ENCODE measurements around the gene TBC1D20. TPM values are rescaled to one million over a fixed set of nuclear protein-coding genes. Genes with fewer than 3 reads are reported as not detected.
A peak's percentile ranks its signal among the peaks of the same experiment; 100 is the strongest.

The TBC1D20 gene
- total RNA-seq, 1 donor from 2014 or later, result 18.8 TPM

DNA sequence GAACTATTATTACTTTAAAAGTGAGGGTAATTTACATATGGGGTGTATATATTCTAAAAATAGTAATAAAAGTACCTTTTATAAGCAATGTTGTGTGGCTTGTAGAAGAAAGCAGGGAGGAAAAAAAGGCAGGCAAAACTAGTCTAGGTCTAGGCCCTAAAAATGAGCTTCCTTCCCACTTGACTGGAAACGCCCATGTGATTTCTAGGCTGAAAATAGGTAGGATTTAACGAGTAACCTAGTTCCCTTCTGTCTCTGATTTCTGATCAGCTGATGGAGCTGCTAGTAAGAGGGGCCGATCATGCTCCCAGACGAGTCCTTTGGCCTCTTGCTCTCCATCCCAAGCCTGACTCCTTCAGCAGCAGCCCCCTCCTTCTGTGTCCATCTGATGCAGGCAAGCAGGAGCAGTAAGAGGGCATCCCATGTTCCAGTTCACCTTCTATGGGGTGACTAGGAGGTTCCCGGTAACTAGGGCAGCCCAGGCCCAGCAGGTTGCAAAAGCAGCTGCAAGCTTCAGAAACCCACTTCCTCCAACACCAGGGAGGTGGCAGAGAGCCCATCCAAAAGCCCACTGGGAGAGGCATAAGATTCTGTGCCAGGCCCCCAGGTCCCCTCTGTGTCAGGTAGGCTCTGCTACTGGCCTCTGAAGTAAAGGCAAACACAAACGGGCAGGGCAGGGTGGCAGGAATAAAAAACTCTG lies 24.4 kb downstream of the TBC1D20 start:
- ATAC-seq, result no peak

DNA sequence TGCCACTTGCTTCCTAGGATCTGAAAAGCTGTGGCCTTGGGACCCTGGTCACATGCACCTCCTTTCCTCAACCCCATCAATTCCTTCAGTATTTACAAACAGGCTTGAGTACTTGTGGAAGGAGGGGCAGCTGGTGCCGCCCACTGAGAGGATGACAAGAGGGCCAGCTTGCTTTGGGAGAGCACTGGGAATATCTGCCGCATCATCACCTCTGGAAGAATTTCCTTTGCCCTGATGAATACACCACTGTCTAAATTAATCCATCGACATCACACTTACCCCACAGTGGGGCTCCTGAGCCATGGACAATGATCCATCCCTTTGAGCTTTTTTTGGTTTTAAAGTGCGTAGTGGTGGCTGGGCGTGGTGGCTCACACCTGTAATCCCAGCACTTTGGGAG lies 25.9 kb downstream of the TBC1D20 start:
- no peak for ATAC-seq

DNA sequence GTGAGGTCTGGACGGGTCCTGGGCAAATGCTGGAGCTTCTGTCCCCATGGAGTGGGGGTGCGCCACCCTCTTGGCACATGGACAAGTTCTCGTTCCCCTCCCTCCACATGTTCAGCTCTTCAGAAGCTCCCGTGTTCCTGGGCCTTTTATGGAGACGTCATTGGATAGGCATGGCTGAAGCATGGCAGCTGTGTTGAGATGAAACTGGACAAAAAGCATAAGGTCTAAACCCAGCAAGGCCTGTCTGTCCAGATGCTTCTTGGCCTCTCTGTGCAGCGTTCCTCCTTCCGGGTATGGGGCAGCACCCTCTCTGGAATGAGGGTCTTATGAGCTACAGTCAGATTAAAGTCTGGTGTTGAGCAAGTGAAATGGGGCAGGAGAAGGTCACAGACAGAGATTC lies 26.8 kb downstream of the TBC1D20 start:
- ATAC-seq, result no peak

DNA sequence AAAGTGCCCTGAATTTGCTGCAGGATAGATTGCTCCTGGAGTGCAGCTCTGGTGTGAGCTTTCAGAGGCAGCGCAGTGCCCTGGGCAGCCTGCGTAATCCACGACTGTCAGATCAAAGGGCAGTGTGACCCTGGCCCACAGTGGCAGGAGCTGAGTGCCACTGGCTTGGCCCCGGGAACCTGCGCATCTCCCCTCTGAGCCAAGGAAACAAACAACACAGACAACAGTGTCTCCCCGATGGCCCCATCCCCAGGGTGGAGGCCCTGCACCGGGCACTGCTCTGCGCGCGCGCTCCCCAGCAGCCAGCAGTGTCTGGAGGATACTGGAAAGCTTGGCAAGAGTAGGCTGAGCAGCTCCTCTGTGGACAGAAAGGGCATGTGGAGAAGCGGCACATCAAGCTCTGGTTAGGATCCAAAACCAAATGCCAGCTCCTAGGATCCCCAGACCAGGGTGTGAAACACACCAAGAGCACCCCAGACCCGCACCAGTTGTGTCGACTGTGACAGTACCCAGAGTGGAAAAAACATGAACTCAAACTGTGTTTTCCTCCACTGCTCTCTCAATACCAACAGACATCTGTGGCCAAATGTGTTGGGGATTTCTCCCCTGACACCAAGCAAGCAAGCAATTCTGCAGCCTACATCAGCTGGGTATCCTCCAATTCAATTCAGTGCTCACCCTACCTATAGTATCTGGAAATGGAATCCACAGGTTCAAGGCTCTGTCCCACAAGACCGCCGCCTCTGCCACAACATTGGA lies 27.5 kb downstream of the TBC1D20 start:
- ATAC-seq, result no peak

DNA sequence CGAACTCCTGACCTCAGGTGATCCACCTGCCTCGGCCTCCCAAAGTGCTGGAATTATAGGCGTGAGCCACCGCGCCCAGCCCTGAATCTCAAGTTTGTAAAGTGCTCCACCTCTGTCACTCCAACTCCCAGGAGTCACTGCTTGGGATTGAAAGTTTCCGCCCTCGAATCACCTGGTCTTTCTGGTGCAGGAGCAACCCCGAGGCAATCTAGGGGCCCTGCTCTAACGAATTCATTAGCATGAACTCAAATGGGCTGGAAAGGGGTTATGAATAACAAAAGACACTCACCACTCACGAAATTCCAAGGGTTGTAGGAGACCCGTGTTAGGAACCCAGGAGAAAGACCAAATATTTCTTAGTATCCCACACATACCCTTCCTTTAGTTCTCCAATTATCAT lies 28.1 kb downstream of the TBC1D20 start:
- no peak for ATAC-seq

DNA sequence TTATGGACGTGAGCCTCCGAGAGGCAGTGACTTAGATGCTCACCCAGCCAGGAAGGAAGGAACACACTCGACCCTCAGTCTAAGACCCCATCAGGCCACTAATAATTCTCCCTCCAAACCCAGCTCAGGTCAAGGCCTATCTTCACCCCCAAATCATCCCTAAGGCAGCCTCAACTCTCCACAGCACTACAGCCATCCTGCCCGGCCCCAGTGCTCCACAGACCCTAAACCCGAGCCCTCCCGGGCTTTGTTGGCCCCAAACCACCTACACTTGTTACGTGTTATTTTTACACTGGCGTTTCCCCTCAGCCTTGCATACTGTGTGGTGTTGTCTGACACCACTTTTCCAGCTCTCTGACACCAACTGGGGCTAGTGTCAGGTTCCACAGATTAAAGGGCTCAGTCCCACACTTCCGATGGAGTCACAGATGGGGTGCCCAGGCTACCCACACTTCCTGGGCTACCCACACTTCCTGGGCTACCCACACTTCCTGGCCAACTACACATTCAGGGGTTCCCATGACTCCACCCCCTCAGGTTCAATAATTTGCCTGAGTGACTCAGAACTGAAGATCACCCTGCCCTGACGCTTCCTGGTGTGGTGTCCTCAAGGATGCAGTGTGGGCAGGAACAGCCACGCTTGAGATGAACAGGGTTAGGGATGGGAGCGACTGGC lies 28.9 kb downstream of the TBC1D20 start:
- ATAC-seq, result peak; percentile 75

DNA sequence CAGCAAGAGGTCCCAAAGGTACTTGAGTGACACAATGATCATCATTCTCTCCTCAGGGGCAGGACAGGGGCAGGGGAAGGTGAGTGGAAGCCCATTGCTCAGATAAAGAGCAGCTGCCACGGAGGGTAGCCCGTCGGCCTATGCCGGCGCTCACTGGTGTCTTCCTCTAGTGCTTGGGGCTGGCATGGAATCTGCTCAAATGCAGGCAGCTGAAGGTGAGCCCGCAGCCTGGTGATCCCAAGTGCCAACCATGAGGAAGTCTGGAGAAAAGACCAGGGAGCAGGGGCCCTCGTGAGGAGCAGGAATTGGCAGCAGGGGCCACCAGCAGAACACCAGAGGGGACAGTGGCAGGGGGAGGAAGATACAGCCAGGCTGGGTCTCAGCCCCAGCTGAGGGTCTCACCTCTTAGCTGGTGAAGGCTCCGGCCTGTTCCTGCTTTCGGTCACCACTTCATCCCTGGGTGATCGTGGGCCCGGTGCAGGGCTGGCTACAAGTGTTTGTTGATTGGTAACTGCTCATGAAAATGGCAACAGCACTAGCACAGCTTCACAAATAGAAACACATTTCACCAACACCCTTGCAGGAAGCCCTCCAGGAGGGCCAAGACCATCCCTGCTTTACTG lies 29.5 kb downstream of the TBC1D20 start:
- ATAC-seq, result no peak

DNA sequence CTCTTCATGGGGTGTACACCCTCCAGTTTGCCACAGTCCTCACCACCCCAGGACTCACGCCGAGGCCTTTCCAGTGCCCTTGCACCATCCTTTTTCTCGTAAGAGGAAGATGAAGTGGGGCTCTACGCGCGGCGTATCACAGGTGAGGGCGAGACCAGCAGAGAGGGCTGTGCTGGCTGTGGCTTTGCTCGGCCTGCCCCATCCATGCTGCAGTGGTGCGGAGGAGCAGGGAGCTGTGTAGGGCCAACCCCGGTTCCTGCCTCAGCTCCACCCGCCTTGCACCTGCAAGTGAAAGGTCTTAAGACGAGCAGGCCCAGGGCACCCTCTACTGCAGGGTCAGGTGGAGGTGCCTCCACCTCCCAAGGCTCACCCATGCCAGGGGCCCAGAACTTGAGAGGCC lies 30.1 kb downstream of the TBC1D20 start:
- no peak for ATAC-seq

DNA sequence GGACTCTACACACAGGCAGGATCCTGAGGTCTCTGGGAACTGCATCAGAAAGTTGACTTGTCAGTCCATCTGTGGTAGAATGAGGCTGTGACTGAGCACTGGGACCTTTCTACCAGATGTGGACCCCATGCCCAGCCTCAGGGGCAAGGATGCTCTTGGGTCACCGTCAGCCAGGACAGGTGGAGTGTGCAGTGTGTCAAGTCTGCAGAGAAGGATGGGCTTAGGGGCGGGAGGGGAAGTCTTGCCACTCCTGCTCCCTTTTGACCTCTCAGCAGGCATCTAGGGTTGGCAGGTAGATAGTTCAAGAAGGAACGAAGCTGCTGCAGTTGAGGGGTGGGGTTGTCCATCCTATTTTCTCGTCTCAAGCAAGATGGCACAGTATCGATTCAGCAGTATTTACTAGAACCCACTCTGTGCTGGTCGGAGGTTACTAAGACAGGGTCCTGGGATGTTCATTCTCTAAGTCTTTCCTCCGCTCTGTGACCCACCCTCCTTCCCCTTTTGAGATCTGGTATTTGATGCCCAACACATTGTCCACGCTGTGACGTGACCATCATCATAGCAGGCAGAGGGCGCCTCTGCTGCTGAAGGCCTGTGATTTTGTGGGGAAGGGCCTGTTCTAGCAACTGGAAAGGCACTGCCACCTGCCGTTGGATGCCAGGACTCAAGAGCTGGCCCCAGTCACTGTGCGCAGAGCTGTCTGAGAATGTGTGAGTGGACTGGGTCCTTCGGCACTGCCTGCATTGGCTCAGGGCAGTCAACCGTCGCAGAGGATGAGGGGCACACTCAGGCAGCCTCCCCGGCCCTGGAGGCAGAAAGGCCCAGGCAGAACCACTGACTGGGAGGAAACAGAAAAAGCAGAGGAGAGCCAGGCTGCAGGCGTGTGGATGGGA lies 31.1 kb downstream of the TBC1D20 start:
- peak; percentile 42 for ATAC-seq

DNA sequence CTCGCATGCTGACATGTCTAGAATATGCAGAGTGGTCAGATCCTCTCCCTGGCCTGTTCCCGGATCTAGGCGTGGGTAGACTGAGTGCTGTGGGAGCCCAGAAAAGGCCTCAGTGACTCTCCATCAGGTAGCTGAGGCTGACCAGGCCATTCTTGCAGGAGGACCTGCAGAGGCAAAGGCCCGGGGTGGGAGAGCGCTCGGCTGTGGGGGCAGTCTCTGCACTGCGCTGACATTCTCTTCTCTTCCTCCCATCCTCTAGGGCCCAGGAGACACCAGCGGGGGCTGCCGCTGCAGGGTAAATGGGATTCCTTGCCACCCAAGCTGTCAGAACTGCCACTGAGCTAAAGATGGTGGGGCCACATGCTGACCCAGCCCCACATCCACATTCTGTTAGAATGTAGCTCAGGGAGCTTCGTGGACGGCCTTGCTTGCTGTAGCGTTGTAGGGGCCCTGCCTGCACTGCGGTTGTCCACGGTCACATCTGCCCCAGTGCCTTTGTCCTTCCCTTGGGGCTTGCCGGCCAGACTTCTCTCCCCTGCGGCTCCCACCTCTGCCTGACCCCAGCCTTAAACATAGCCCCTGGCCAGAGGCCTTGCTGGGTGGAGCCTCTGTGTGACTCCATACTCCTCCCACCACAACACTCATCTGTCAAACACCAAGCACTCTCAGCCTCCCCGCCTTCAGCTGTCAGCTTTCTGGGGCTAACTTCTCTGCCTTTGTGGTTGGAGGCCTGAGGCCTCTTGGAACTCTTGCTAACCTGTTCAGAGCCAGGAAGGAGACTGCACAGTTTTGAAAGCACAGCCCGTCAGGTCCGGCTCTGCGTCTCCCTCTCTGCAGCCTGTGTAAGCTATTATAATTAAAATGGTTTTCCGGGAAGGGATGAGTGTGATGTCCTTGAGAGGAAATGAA lies 32.0 kb downstream of the TBC1D20 start:
- no peak for ATAC-seq

DNA sequence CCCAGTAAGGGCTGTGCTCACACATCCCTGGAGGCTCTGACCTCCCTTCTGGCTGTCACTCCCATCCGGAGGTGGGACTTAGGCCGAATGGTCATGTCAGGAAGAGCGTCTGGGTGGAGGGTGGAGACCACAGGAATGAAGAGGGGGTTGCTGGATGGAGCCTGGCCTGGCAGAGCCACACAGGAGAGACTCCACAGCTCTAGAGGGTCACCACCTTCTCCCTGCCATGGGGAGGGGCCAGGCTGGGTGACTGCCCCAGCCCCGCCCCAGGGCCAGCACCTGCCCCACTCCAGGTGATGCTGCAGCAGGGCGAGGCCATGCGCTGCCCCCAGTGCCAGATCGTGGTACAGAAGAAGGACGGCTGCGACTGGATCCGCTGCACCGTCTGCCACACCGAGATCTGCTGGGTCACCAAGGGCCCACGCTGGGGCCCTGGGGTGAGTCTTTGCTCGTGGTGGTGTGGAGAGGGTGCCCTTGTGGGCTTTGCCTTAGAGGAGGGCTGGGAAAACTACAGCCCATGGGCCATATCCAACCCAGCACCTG lies 33.6 kb downstream of the TBC1D20 start:
- ATAC-seq, result no peak

DNA sequence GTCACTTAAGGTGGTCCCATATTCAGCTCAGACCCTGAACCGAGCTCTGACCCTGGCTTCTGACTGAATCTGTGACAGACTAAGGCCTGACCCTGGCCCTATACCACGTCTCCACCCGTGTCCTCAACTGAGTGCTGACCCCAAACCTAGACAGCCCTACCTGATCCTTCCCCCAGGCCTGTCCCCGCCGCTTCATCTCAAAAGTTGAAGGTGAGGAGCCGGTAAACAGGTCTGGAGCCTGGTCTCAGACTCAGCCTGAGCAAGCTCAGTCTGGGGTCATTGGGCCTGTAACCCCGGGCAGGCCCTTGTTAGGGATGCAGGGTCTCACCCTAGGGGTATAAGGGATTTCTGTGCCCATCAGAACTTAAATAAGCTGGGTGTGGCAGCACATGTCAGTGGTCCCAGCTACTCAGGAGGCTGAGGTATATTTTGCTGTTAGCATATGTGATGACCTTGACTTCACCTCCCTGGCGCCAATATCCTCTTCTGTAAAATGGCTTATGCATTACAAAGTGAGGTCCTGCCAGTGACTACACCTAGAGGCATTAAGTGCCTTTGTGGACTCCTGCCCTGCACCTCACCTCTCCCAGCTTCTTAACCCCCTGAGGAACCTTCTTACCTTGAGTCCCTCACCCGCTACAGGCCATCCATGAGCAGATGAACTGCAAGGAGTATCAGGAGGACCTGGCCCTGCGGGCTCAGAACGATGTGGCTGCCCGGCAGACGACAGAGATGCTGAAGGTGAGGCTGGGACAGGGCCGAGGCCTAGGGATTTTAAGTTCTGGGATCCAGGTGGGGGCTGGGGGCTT lies 34.3 kb downstream of the TBC1D20 start:
- no peak for ATAC-seq

DNA sequence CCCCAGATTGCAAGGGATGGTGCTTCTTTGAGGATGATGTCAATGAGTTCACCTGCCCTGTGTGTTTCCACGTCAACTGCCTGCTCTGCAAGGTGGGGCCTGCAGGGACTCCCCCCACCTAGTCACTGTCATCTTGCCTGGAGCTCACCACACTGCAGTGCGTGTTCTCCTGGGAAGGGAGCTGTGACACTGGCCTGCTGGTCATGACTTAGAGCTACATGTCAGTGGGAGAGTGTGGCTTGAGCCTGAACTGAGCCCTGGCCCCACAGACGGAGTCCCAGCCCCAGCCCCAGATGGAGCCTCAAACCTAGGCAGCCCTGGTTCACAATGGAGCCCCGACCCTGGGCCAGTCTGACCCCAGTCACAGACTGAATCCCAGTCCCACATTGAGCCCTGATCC lies 34.9 kb downstream of the TBC1D20 start:
- ATAC-seq, result no peak

DNA sequence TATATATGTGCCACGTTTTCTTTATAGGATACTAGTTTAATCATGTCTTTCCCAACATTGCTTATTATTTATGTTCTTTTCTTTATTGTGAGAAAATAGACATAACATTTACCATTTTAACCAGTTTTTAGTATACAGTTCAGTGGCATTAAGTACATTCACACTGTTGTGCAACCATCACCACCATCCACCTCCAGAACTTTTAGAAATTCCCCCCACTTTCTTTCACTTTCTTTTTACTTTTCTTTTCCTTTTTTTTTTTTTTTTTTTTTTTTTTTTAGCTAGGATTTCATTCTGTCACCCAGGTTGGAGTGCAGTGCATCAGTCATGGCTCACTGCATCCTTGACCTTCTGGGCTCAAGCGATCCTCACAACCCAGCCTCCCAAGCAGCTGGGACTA lies 35.8 kb downstream of the TBC1D20 start:
- no peak for ATAC-seq

DNA sequence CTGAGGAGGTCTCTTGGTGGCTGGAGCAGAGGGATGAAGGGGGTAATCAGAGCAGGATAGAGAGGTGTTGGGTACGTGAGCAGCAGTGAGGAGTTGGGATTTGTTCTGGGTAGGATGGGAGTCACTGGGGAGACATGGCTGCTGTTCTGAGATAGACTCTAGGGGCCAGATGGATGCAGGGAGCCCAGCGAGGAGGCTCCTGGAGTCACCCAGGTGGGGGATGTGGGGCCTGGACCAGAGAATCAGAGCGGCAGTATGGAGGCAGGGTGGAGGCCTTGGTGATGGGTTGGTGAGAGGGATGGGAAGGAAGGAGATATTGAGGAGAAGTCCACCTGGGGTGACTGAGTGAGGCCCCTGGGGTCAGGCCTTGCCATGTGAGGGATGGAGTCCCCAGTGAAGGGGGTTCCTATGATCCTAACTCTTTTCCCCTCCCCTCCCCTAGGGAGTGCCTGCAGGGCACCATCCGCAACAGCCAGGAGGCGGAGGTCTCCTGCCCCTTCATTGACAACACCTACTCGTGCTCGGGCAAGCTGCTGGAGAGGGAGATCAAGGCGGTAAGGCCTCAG lies 40.6 kb downstream of the TBC1D20 start:
- ATAC-seq, result no peak

DNA sequence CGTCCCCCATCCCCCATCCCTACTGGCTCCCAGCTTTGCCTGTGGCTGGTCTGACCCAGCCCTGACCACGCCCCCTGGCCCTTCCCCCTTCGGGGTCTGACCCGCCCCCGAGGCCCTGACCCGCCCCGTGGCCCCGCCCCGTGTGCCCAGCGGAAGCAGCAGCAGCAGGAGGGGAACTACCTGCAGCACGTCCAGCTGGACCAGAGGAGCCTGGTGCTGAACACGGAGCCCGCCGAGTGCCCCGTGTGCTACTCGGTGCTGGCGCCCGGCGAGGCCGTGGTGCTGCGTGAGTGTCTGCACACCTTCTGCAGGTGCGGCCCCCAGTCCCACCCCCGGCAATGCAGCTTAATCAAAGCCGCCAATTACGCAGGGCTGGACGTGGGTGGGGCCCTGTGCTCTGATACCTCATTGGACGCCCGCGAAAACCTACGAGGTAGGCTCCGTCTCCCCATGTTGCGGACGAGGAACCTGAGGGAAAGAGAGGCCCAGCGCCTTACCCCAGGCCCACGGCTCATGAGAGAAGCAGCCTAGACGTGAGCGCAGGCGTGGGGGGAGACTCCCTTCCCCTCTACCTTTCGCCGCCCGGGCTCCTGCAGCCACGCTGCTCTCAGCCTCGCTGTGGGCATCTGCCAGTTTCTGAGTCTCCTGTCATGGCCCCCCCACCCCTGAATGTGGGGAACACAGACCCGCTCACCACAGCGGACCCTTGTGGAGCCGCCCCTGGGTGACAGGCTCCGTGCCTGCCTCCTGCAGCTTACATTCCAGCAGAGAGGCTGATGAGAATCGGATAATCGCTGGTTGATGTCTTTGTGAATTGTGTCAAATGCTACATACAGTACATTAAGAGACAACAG lies 41.4 kb downstream of the TBC1D20 start:
- peak; percentile 39 for ATAC-seq

DNA sequence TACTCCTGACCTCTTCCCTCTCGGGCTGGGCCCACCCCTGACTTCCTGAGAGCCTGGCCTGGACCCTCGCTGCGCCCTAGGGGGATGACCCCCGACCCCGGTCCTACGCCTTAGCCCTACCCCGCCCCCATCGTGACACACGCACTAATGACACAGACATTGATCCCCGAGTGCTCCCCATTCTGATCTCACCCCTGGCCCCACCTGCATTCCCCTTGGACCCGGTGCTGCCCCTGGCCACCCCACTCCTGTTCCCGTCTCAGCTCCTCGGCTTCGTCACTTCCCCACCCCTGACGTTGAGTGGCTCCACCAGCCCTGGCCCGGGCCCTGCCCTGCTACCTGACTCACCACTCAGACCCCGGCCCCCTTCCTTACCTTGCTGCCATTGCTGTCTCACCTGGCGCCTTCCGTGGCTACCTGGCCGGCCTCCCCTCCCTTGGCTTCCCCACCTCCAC lies 42.1 kb downstream of the TBC1D20 start:
- ATAC-seq, result no peak

DNA sequence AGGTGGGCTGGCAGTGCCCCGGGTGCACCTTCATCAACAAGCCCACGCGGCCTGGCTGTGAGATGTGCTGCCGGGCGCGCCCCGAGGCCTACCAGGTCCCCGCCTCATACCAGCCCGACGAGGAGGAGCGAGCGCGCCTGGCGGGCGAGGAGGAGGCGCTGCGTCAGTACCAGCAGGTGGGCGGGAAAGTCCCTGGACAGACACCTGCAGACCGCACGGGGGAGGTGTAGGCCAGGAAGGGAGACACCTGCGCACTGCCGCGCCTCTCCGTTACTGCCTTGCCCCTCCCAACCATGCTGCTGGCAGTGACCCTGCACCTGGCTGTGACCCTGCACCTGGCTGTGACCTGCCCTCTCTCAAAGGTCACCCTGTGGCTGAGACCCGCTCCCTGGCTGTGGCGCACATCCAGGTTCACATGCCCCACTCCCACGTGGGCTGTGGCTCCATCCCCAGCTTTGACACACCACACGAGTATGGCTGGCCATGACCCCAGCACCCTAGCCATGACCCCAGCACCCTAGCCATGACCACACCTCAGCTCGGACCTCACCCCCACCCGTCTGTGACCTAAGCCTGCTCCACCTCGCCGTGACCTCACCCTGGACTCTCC lies 42.7 kb downstream of the TBC1D20 start:
- peak; percentile 82 for ATAC-seq
